ENCODE data around the gene FLRT2. TPM values are rescaled to one million over a fixed set of nuclear protein-coding genes. Genes with fewer than 3 reads are reported as not detected.

FLRT2 gene
- total RNA-seq, 1 experiment from 2014 or later: 13.2 TPM

DNA sequence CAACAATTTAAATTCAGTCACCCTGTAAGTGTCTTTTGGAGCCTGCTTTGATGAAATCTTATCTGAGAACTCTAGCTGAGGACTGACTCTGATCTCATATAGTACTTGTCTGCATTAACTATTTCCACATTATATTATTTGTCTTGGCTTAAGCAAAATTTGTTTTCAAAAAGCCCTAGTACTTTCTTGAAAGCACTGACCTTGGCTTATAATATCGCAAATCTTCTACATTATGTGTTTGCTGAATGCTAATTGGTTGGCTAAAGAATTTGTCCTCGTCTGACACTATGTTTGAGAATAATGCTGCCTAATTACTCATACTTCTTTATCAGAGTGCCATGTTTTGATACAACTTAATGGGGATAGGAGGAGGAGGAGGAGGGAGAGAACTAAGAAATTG lies 46.9 kb upstream of the FLRT2 start:
- H3K27ac Mint-ChIP-seq: no peak overlapping the region
- no peak for TF ChIP-seq USF1 (CRISPR knock-in tag; IDR thresholded peaks at IDR 0.05)
- no peak for TF ChIP-seq ESRRA (CRISPR knock-in tag; IDR thresholded peaks at IDR 0.05; ENCODE audit: borderline replicate concordance)
- TF ChIP-seq, protein P1, sequence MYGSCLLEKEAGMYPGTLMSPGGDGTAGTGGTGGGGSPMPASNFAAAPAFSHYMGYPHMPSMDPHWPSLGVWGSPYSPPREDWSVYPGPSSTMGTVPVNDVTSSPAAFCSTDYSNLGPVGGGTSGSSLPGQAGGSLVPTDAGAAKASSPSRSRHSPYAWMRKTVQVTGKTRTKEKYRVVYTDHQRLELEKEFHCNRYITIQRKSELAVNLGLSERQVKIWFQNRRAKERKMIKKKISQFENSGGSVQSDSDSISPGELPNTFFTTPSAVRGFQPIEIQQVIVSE (CRISPR knock-in tag; IDR thresholded peaks at IDR 0.05; ENCODE audit: borderline replicate concordance): no peak
- TF ChIP-seq SP1 (CRISPR knock-in tag; conservative IDR thresholded peaks at IDR 0.05): no peak
- TF ChIP-seq NR2C2 (CRISPR knock-in tag; IDR thresholded peaks at IDR 0.05): no peak
- no peak for TF ChIP-seq ATF6 (CRISPR knock-in tag; IDR thresholded peaks at IDR 0.05)
- no peak for TF ChIP-seq E2F1 (CRISPR knock-in tag; IDR thresholded peaks at IDR 0.05)
- TF ChIP-seq ZBTB21 (CRISPR knock-in tag; IDR thresholded peaks at IDR 0.05; ENCODE audit: borderline replicate concordance): no peak
- TF ChIP-seq NFE2L1 (CRISPR knock-in tag; IDR thresholded peaks at IDR 0.05): no peak
- TF ChIP-seq, protein P2, sequence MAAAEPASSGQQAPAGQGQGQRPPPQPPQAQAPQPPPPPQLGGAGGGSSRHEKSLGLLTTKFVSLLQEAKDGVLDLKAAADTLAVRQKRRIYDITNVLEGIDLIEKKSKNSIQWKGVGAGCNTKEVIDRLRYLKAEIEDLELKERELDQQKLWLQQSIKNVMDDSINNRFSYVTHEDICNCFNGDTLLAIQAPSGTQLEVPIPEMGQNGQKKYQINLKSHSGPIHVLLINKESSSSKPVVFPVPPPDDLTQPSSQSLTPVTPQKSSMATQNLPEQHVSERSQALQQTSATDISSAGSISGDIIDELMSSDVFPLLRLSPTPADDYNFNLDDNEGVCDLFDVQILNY (CRISPR knock-in tag; IDR thresholded peaks at IDR 0.05): no peak
- no peak for TF ChIP-seq FOXP4 (CRISPR knock-in tag; IDR thresholded peaks at IDR 0.05)
- H3K36me3 Mint-ChIP-seq: no peaks in the 10 kb centered on the region
- CTCF ChIA-PET: no interaction called here
- DNase-seq (ENCODE audit: low spot score) (no peak), ATAC-seq (no peak)
- peaks cover 6% of the 10 kb centered on the region for H3K9me3 Mint-ChIP-seq
- no peak overlapping the region for H3K4me3 Mint-ChIP-seq
- no peaks in the 10 kb centered on the region for H3K27me3 Mint-ChIP-seq (ENCODE audit: low read depth)
- POLR2A ChIA-PET: no interaction called here
- no peaks in the 10 kb centered on the region for H3K4me1 Mint-ChIP-seq

DNA sequence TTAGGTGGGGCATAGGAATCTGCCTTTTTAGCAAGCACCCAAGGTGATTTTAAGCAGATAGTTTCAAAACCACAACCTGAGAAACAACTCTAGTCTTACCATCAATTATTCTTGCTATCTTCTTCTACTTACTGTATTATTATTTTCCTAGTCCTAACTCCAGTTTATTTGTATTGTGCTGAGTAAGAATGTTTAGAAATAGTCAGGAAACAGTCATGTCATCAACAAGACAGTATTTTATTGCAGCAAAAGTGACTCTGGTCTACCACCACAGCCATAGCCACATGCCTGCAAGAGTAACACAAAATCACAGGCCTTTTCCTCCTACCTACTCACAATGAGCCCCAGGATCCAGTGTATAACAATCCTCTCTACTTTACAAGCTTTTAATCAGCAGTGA lies 46.3 kb upstream of the FLRT2 start:
- Mint-ChIP-seq H3K36me3 (no peaks in the 10 kb centered on the region), H3K27me3 (ENCODE audit: low read depth) (no peaks in the 10 kb centered on the region), H3K27ac (no peak overlapping the region), H3K4me1 (no peaks in the 10 kb centered on the region), H3K9me3 (peaks cover 6% of the 10 kb centered on the region), H3K4me3 (no peak overlapping the region)
- no peak for ATAC-seq
- POLR2A ChIA-PET: no interaction called here
- TF ChIP-seq SOX15 (CRISPR knock-in tag; IDR thresholded peaks at IDR 0.05): no peak
- CTCF ChIA-PET: no interaction called here
- no peak for DNase-seq (ENCODE audit: low spot score)

GRCh38 chr14:85487215-85487614 lies 42.7 kb upstream of the FLRT2 start:
- H3K4me3 Mint-ChIP-seq: no peak overlapping the region
- H3K4me1 Mint-ChIP-seq: no peaks in the 10 kb centered on the region
- CTCF ChIA-PET: no interaction called here
- POLR2A ChIA-PET: no interaction called here
- DNase-seq (ENCODE audit: low spot score) (no peak), ATAC-seq (no peak)
- H3K27me3 Mint-ChIP-seq (ENCODE audit: low read depth): no peaks in the 10 kb centered on the region
- H3K9me3 Mint-ChIP-seq: peaks cover 22% of the 10 kb centered on the region
- no peaks in the 10 kb centered on the region for H3K36me3 Mint-ChIP-seq
- no peak overlapping the region for H3K27ac Mint-ChIP-seq
- TF ChIP-seq ZNF425 (CRISPR knock-in tag; conservative IDR thresholded peaks at IDR 0.05) (no peak), HMGA2 (CRISPR knock-in tag; IDR thresholded peaks at IDR 0.05) (no peak), PRRX2 (CRISPR knock-in tag; IDR thresholded peaks at IDR 0.05) (no peak), GTF2I (CRISPR knock-in tag; conservative IDR thresholded peaks at IDR 0.05) (no peak), ZNF416 (CRISPR knock-in tag; IDR thresholded peaks at IDR 0.05) (no peak), ERG (CRISPR knock-in tag; IDR thresholded peaks at IDR 0.05) (no peak), FOXJ3 (CRISPR knock-in tag; IDR thresholded peaks at IDR 0.05; ENCODE audit: borderline replicate concordance) (no peak), ATF3 (CRISPR knock-in tag; conservative IDR thresholded peaks at IDR 0.05) (no peak), RELA (CRISPR knock-in tag; IDR thresholded peaks at IDR 0.05; ENCODE audit: borderline replicate concordance) (no peak)
